IPS DF 4.7 (cell line): ENCODE measurements around the gene ZCCHC24.

ENCODE experiments used
- DNase-seq: peaks from one replicate; pipeline ENCODE4 v3.0.0-alpha.2; 2013; ENCODE audit warnings: low spot score; ENCODE audit errors: extremely low read depth

The ZCCHC24 gene

DNA sequence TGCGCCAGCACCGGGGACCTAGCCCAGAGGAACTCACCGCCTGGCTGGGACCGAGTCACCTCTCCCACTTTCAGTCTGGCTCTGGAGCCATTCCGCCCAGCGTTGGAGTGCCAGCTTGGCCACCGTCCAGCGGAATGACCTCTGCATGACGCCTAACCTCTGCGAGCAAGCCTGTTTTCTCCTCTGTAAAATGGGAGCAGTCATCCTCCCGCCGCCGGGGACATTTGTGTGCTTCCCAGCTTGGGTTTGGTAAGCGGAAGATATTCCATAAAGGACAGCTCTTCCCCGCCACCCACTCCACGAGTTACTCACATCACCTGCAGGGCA lies 1.3 kb upstream of the ZCCHC24 start:
- DNase-seq, result no peak

DNA sequence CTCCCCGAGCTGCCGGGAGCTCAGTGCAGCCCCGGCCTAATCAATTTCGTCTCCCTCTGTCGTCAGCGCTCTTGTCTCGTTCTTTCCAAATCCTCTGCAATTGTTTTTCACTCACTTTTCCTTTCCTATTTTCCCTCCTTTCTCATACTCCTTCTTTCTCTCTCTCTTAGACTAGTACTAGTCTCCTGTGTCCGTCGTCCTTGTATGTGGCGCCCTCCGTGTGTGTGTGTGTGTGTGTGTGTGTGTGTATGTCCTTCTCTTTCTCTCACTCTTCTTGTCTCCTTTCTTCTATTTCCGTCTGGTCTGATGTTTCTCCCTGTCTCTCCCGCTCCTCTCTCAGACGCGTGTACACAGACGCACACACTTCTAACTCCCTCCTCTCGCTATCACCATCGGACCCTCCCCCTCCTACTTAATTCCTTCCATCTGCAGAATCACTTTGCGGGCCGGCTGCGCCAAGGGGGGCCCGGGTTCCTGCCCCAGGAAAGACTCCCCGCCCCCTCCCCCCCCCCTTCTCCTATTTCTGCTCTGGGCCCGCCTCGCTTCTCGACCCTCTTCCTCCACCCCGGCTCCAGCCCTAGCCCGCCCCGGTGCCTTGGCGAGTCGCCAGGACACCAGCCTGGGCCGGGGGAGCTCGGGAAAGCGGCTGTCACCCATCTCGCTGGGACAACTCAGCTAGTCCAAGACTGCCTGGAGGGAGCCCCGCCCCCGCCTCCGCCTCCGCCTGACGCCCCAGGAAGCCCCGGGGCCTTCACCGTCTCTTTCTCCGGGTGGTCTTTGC lies 743 bp upstream of the ZCCHC24 start:
- DNase-seq, result no peak

- DNase-seq, result no peak
Measured at GRCh38 chr10:79444199-79445119, 965 bp downstream of the ZCCHC24 start.

DNA sequence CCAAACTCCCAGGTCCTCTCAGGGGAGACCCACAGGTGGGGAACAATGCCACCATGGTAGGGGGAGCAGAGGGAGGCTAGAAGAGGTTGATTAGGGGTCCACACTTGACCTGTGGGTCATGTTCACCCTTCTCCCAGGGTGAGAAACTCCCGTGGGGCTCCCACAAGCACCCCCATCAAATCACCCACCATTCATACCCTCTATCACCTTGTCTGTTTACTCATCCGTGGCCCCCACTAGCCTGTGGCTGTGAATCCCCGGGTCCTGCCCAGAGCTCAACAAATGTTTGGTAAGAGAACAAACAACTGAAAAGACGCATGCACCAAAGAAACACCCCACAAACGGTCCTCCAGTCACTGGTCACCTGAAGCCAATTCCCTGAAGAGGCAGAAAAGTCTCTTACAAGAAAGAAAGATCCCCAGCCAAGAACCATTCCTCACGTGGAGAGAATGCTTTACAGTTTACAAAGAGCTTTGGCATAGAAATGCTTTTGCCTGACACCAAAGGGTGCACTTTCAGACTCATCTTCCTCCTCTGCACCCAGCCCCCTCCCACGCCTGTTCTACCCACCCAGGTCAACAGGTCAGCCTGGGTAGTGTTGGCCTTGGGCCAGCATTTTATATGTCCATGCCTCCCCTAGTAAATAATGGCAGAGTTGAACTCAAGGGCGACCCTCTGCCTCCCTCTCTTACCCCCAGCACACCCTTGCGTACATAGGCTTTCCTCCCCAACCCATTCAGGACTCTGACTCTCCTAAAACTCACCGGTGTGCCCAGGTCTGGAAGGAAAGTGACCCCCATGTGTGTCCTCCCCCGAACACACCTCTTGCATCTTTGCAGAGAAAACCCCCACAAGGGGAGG lies 1.9 kb downstream of the ZCCHC24 start:
- no peak for DNase-seq

DNA sequence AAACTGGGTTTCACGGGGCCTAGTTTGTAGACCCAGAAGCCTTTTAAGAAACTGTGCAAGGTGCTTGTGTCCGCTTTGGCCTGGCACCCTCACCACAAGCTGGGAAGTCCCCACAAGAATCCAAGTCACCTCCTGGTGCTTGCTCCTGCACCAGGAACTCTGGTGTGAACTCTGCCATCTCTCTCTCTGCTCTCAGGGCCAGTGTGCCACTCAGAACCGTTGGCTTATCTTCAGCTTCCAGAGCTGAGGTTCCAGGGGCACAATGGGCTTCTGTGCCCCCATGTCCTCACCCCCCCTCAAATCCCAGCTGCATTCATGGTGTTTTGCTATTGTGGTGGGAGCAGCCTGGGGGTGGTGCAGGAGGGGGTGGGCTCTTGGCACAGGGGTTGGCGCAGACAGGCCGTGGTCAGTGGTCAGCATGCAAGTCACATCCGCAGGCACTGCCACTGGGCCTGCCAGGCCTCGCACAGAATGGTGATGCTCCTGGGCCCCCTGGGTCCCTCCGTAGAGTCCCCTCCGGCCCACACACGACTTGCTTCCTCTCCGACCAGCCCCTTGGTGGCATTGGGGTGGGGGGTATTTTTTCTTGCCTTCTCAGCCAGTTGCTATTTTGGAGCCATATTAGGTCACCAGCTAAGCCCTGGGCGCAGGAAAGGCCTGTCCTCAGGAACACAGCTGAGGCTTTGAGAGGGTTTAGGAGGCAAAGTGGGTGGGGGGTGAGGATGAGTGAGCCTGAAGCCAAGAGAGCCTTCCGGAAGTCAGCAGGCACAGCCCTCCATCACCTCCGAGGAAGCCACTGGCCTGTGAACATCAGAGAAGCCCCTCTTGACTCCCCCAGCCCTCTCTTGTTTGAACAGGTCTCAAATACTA lies 3.0 kb downstream of the ZCCHC24 start:
- no peak for DNase-seq

DNA sequence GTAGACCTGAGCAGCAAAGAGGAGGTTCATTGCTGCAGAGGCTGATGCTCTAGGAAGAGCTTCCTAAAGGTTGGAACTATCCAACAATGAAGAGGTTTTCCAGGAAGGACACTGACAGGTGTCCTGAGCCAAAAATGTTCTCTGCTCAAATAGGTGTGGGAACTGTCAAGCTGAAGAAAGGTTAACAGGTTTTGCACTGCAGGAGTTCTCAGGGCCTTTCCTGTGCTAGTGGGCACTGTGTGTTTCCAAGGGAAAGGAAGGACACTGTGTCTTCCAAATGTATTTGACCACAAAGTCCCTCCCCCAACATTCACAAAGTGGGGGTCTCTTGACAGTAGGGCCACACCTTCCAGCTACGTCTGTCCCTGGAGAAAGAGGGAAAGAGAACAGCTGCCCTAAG lies 4.0 kb downstream of the ZCCHC24 start:
- no peak for DNase-seq

GRCh38 chr10:79440281-79440680 lies 5.1 kb downstream of the ZCCHC24 start:
- no peak for DNase-seq

- no peak for DNase-seq
Measured at GRCh38 chr10:79438699-79439085, 6.7 kb downstream of the ZCCHC24 start.

DNA sequence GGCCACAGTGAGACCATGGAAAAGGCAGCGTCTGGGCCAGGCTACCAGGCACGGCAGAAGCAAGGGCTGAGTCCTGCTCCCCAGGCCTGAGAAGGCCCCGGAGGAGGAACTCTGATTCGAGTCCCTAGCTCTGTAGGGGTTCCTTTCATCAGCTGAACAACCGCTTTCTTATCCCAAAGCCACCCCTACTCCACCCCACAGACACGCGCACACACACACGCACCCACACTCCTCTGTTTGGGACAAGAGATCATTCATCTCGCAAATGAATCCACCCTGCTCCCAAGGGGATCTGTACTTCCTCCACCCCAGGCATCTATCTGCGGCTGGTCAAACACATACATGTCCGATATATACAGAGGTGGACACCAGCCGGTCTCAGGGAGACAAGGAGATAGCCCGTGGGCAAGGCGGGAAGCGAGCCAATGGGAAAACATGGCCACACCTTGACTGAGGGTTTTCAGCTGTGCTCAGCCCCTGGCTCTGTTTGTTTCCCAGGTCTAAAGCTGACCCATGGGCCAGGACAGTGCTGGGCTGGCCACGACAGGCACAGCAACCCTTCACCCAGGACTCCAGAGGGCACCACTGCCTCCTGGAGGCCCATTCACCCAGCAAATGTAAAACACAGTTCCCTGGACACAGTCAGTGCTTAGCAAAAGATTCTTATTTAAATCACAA lies 7.3 kb downstream of the ZCCHC24 start:
- DNase-seq, result no peak

DNA sequence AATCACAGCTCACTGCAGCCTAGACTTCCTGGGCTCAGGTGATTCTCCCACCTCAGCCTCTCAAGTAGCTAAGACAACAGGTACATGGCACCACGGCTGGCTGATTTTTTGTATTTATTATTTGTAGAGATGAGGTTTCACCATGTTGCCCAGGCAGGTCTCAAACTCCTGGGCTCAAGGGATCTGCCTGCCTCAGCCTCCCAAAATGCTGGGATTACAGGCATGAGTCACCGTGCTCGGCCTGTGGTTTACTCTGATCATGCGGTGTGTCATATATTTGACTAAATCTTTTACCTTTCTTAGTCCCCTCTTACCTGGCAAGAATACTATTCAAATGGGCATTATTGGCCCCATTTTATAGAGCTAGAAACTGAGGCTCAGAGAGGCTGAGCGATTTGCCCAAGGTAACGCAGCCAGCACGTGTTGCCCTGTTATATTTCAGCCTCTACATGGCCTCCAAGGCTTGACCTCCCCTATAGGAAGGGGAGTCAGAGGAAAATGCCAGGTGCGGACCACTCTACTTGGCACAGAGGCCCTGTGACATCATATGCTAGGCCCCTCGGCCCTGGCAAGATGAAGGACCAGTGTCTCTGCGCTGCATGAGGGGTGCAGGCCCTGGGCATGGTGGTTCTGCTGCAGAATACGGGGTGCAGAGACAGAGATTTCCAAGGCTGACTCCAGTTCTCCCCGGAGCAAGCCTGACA lies 8.2 kb downstream of the ZCCHC24 start:
- no peak for DNase-seq

DNA sequence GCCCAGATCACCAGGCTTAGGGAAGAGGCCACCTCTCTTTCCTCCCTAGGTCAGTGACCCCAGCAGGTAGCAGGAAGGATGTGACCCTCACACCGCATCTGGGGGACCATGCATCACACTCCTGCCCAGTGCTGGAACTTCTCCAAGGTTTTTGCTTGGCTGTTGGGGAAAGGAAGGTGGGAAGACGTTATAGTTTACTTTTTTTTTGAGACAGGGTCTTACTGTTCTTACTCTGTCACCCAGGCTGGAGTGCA lies 8.6 kb downstream of the ZCCHC24 start:
- DNase-seq, result no peak

DNA sequence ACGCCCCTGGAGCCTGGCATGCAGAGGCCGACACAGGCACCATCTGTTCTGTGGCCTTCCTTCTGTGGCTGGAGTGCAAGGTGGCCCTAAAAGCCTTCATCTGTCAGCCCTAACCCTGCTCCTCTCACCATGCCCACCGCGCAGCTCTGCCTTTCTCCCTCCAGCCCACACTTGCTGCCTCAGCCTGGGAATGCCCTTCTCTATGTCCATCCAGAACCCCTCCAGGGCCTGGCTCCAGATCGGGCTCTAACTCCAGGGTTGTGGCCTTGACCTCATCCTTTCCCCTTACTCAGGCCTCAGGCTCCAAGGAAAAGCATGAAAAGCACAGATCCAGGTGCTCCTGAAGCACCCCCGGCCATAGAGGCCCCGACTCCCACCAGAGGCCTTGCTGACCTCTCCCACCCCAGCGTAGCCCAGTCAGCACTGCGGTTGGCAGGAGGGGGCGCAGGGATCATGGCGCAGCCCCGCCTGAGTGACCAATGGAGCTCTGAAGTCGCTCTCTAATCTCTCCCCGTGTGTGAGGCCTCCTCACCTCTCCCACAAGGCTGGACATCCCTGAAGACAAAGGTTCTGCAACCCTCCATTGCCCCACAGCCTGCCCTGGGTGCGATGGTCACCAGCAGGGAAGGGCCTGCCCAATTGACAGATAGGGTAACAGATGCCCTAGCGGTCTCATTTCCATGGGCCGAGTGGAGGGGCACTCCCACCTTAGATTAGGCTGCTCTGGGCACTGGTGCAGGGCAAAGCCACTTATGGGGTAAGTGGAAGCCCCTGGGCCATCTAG lies 9.2 kb downstream of the ZCCHC24 start:
- no peak for DNase-seq

- no peak for DNase-seq
Measured at GRCh38 chr10:79435271-79436065, 10.0 kb downstream of the ZCCHC24 start.

DNA sequence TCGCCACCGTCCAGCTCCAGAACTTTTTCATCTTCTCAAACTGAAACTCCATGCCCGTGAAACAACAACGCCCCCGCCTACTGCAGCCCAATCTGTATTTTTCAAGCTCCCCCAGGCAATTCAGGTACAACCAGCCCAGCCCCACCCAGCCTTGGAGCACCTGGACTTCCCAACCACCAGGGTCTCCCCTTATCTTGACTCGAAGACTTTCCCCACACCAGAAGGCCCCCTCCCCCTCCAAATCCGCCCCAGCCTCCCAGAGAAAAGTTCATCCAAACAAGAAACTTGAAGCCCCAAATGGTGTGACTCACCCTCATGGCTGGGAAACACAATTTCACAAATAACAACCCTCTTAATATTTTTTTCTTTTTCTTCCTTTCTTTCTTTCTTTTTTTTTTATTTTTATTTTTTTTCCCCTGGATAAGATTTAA lies 10.6 kb downstream of the ZCCHC24 start:
- no peak for DNase-seq

- DNase-seq, result no peak
Measured at GRCh38 chr10:79434223-79434687, 11.2 kb downstream of the ZCCHC24 start.

DNA sequence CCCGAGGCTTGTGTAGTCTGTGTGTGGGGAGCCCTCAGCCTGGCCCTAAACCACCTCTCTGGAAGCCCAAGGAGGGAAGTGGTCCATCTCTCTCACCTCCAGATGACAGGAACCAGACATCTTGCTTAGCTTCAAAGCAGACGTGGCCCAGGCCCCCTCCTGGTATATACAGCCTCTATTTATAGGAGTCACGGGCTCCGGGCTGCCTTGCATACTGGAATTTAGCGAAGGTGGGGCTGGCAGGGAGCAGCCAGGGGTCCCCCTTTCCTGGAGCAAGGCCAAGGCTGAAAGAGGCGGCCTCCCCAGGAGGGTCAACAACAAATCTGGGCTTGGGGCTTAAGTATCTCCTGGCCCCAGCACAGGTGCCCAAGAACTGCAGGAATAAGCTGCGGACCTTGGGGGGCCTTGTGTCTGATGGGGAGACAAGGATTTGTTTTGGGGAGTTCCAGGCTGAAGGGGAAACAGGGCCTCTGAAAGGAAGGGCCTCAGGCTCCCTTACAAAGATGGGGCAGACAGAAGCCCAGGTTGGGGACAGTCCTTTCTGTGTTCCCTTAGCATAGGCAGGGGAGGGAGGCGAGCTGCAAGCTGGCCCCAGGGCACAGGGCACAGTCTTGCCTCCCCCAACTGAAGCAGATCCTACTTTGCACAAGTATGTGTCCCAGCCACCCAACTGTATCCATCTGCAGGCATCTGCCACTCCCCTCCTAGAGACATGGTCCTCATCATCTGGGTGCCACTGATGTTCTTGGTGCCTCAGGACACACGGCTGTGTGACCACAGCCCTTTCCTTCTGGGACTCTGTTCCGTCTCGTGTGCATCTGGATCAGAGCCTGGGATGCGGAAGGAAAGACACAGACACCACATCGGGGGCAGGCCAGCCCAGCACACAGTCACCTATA lies 11.9 kb downstream of the ZCCHC24 start:
- DNase-seq, result no peak
